ENCODE data around the gene WDR59.

Gene WDR59

GRCh38 chr16:74842413-74842812 lies 142.5 kb downstream of the WDR59 start:
- DNase-seq: no peak
- Histone ChIP-seq H3K27ac (no peak overlapping the region), H3K27me3 (replicated peaks) (no peaks in the 10 kb centered on the region), H3K36me3 (replicated peaks) (no peaks in the 10 kb centered on the region), H3K4me3 (ENCODE audit: low read depth, low read length) (no peak overlapping the region)
- TF ChIP-seq CTCF (IDR thresholded peaks at IDR 0.05; ENCODE audit: low read depth, low read length, missing control alignments): no peak
- in situ Hi-C loops (cut with HindIII; ENCODE audit: low pct_ligation_motif_present, low sequenced_read_pairs): no loop called here

GRCh38 chr16:74841904-74842303 lies 143.0 kb downstream of the WDR59 start:
- no peaks in the 10 kb centered on the region for H3K36me3 ChIP-seq (replicated peaks)
- no peaks in the 10 kb centered on the region for H3K27me3 ChIP-seq (replicated peaks)
- H3K27ac ChIP-seq: no peak overlapping the region
- no peak for DNase-seq
- H3K4me3 ChIP-seq (ENCODE audit: low read depth, low read length): no peak overlapping the region
- no peak for TF ChIP-seq CTCF (IDR thresholded peaks at IDR 0.05; ENCODE audit: low read depth, low read length, missing control alignments)
- in situ Hi-C loops (cut with HindIII; ENCODE audit: low pct_ligation_motif_present, low sequenced_read_pairs): no loop called here

- no peak for TF ChIP-seq CTCF (IDR thresholded peaks at IDR 0.05; ENCODE audit: low read depth, low read length, missing control alignments)
- Histone ChIP-seq H3K27me3 (replicated peaks) (no peaks in the 10 kb centered on the region), H3K27ac (no peak overlapping the region), H3K36me3 (replicated peaks) (no peaks in the 10 kb centered on the region), H3K4me3 (ENCODE audit: low read depth, low read length) (no peak overlapping the region)
- DNase-seq: no peak
- in situ Hi-C loops (cut with HindIII; ENCODE audit: low pct_ligation_motif_present, low sequenced_read_pairs): no loop called here
These were observed 143.5 kb downstream of the WDR59 start for GRCh38 chr16:74841469-74841868.

GRCh38 chr16:74837056-74837455 lies 147.9 kb downstream of the WDR59 start:
- H3K27ac ChIP-seq: no peak overlapping the region
- DNase-seq: no peak
- no peaks in the 10 kb centered on the region for H3K27me3 ChIP-seq (replicated peaks)
- no peak overlapping the region for H3K4me3 ChIP-seq (ENCODE audit: low read depth, low read length)
- H3K36me3 ChIP-seq (replicated peaks): no peaks in the 10 kb centered on the region
- TF ChIP-seq CTCF (IDR thresholded peaks at IDR 0.05; ENCODE audit: low read depth, low read length, missing control alignments): no peak
- in situ Hi-C loops (cut with HindIII; ENCODE audit: low pct_ligation_motif_present, low sequenced_read_pairs): no loop called here

GRCh38 chr16:74836111-74836671 lies 148.7 kb downstream of the WDR59 start:
- Histone ChIP-seq H3K27ac (no peak overlapping the region), H3K4me3 (ENCODE audit: low read depth, low read length) (no peak overlapping the region), H3K36me3 (replicated peaks) (no peaks in the 10 kb centered on the region), H3K27me3 (replicated peaks) (no peaks in the 10 kb centered on the region)
- in situ Hi-C loops (cut with HindIII; ENCODE audit: low pct_ligation_motif_present, low sequenced_read_pairs): no loop called here
- no peak for TF ChIP-seq CTCF (IDR thresholded peaks at IDR 0.05; ENCODE audit: low read depth, low read length, missing control alignments)
- DNase-seq: no peak

- Histone ChIP-seq H3K27me3 (replicated peaks) (no peaks in the 10 kb centered on the region), H3K4me3 (ENCODE audit: low read depth, low read length) (no peak overlapping the region), H3K27ac (no peak overlapping the region), H3K36me3 (replicated peaks) (no peaks in the 10 kb centered on the region)
- in situ Hi-C loops (cut with HindIII; ENCODE audit: low pct_ligation_motif_present, low sequenced_read_pairs): no loop called here
- no peak for TF ChIP-seq CTCF (IDR thresholded peaks at IDR 0.05; ENCODE audit: low read depth, low read length, missing control alignments)
- no peak for DNase-seq
These were observed 152.7 kb downstream of the WDR59 start for GRCh38 chr16:74832228-74832627.

All from brain microvascular endothelial cell (primary cell).